CD4-positive, alpha-beta T cell treated with Interleukin-6 for 4 hours (primary cell): ENCODE results near the gene EXOC3L1.

ENCODE experiments used
- DNase-seq: peaks from one replicate; pipeline ENCODE4 v3.0.0-alpha.2; 2020; ENCODE audit warnings: mixed read lengths

EXOC3L1 gene

DNA sequence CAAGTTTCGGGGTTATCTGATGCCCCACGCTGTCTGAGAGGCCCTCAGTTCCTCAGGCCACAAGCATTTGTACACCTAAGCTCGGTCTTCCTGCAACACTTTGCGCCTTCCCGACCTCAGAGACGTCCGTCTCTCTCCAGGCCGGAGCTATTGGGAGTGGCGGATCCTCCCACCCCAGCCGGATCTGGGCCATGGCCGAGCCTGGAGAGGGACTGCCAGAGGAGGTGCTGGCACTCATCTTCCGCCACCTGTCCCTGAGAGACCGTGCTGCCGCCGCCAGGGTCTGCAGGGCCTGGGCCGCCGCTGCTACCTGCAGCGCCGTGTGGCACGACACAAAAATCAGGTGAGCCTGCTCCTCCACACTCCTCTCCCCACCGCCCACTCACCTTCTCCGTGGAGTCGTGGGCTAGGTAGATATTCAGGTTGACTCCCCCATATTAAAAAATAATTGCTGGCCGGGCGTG is 28.3 kb downstream of the EXOC3L1 start:
- no peak for DNase-seq

- DNase-seq, result peak; percentile 85
These were observed 31.0 kb downstream of the EXOC3L1 start for GRCh38 chr16:67158637-67159600.

GRCh38 chr16:67157892-67158635 is 31.9 kb downstream of the EXOC3L1 start:
- peak; percentile 24 for DNase-seq

- no peak for DNase-seq
These were observed 32.7 kb downstream of the EXOC3L1 start for GRCh38 chr16:67157106-67157748.

DNA sequence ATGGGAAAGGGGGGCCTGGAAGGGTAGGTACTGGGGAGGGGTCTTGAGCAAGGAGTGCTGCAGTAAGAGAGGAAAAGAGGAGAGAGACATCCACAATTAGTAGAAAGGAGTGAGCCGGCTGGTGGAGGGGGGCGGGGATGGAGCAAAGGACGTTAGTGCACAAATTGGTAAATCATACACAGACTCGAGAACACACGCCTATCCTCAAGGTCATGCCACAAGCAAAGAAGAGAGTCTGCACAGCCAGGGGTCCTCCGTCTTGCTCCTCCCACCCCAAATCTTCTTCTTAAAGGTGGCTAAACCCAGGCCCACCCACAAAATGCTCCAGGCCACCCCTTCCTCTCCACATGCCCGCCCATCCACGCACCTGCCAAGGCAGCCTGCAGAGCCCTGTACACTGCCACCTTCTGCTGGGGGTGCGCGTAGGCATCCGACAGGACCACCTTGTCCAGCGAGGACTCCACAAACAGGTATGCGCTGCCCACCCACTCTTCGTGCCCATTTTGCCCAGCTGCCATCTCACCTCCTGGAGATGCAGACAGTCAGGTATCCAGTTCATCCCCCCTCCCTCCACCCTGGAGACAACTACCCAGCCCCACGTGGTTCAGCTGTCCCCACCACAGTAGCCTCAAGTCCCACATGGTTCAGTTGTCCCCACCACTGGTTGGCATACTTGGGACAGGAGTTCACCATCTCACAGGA is 33.6 kb downstream of the EXOC3L1 start:
- DNase-seq, result no peak

GRCh38 chr16:67155295-67156142 is 34.4 kb downstream of the EXOC3L1 start:
- DNase-seq, result peak; percentile 82

- DNase-seq, result no peak
These were observed 35.2 kb downstream of the EXOC3L1 start for GRCh38 chr16:67154578-67155294.

- no peak for DNase-seq
These were observed 38.4 kb downstream of the EXOC3L1 start for GRCh38 chr16:67151431-67152097.

DNA sequence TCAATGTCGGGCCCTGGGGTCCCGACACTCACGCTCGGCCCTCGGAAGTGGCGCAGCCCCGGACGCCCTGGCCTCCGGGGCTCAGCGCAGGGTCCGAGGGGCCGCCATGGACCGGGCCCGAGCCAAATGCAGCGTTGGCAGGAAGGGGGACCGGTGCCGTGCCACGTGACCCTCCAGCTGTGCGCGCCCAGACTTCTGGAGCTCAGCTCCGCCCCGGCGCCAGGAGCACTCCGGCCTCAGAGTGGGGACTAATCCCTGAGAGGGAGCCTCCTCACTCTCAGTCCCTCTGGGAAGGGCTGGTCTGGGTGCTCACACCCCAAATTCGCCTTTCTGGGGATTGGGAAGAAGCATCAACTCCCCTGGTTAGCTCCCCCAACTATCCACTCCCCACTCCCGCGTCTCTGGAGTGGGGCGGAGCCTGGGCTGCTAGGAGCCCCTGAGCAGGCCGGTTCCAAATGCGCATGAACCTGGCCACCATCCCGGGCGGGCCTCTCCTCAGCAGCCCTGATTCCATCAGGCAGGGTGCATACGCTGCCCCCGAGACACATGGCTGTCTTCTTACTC is 39.0 kb downstream of the EXOC3L1 start, which contains the start of gene B3GNT9:
Gene B3GNT9, minus strand, starts transcription at position 166 of the 564 bp plus-strand sequence. CDS start 513 bp downstream, outside the sequence.
- peak; percentile 51 for DNase-seq

DNA sequence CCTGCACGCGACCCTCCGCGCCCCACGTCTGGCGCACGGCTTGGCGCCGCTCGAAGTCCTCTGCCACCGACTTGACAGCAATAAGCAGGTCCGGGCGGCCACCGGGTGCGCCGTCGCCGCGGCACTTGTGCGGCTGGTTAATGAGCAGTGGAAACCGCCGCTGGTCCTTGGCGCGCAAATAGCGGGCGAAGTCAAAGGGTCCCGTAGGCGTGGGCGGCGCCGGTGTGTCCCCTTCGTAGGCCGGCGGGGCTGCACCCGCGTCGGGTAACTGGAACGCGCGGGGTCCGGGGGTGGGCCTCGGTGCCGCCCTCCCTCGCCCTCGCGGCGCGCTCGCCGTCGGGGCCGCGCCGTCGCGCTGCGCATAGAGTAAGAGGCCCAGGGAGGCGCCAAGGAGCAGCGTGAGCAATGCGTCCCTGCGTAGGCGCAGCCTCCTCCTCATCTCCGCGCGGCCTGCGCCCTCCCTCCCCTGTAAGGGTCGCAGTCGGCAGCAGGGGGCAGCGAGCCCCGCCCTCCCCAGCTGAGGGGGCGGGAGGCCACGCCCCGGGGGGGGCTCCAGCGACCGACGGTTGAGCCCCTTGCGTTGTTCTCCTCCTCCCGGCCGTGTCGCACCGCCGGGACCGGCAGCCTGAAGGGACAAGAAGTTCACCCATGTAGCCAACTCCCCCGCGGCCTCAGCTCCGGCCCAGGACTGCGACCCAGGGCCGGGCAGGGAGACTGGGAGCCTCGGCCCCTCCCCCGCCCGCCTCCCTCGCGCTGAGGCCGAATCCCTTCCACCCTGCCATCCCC is 39.7 kb downstream of the EXOC3L1 start:
- peak; percentile 45 for DNase-seq

DNA sequence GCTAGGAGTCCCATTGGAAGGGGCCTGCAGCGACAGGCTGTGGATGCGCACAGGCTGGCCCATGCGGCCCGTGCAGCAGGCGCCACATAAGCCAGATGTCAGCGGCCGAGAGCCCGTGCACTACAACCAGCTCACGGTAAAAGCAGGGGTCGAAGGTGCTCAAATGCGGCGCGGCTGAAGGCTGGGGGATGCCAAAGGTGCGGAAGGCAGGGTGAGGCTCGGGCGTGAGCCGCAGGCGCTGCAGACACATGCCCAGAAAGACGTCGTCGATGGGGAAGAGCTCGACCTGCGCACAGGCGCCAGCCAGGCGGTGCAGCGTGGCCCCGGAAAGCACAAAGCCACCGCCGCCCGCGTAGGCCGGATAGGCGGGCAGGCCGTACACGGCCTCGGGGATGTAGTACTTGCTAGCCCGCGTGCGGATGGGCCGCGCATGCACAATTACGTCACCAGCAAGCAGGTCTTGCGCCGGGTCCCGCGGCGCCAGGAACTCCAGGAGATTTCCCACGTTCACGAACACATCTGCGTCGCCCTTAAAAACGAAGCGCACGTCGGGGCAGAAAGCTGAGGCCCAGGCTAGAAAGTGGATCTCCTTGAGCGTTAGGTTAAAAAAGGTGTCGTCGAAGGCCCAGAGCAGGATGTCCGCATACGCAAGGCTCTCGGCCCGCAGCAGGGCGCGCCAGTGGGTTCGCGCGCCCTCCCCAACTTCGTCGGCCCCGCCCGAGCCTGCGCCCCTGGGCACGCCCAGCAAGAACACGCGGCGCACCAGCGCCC is 40.5 kb downstream of the EXOC3L1 start:
- DNase-seq, result peak; percentile 24

GRCh38 chr16:67148656-67149275 is 41.2 kb downstream of the EXOC3L1 start:
- DNase-seq, result no peak

GRCh38 chr16:67148221-67148620 is 41.7 kb downstream of the EXOC3L1 start:
- no peak for DNase-seq

DNA sequence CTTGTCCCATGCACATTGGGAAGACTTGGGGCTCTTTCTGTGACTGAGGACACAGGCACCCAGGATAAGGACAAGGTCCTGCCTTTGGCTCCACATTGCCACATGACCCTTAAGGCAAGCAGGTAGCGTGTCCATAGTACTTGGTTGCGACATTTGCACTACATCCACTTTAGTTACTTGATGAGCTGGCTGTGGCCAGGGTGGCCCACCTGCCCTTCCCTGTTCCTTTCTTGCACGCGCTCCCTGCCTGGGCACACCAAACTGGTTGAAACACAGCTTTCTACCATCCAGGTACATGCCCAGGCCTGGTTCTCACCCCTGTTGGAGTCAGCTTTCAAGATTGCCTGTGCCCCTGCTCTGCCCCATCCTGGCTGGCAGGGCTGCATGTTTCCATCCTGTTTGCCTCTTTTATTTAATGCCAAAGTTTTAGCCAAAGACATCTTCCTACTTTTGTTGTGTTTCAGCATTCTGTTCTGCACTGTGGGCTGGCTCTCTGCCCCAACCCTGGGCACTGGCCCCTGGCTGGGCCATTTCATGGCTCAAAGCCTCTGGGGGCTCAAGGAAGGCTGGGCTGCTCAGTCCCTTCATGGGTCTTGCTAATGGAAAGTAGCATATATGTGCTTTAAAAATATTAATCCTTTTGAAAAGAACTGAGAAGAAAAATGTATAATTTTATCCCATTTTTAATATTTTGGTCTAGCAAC is 42.3 kb downstream of the EXOC3L1 start:
- no peak for DNase-seq

- DNase-seq, result no peak
These were observed 43.2 kb downstream of the EXOC3L1 start for GRCh38 chr16:67146523-67147357.

GRCh38 chr16:67145746-67146145 is 44.2 kb downstream of the EXOC3L1 start:
- DNase-seq, result no peak
